HUES48 (cell line): ENCODE data around the gene CLEC17A.
"Not testable (repeated sequence)": the region's sequence is repeated elsewhere in the genome, so short reads cannot be mapped to it uniquely, and the experiment has no call there.

Experiments used
- H3K27ac ChIP-seq: one replicate; pipeline ENCODE4 v1.7.0; 2013; ENCODE audit warnings: low read depth, low read length, inconsistent platforms
- H3K27me3 ChIP-seq: 2 replicates; pipeline ENCODE4 v1.6.1; 2013; ENCODE audit warnings: mild to moderate bottlenecking, low read length; ENCODE audit not compliant: control insufficient read depth, insufficient read depth
- H3K36me3 ChIP-seq: 2 replicates; pipeline ENCODE4 v1.6.1; 2013; ENCODE audit warnings: low read length; ENCODE audit not compliant: control insufficient read depth, insufficient read depth
- H3K4me1 ChIP-seq: 2 replicates; pipeline ENCODE4 v1.6.1; 2013; ENCODE audit warnings: mild to moderate bottlenecking, low read length; ENCODE audit not compliant: control insufficient read depth, insufficient read depth
- H3K4me3 ChIP-seq: 2 replicates; pipeline ENCODE4 v1.5.1; 2013; ENCODE audit warnings: mild to moderate bottlenecking, low read depth, low read length
- H3K9ac ChIP-seq: 2 replicates; pipeline ENCODE4 v1.6.1; 2013; ENCODE audit warnings: mild to moderate bottlenecking, low read depth, low read length, moderate library complexity
- H3K9me3 ChIP-seq: 2 replicates; pipeline ENCODE4 v1.6.1; 2013; ENCODE audit warnings: low read length; ENCODE audit not compliant: control insufficient read depth, insufficient read depth

The CLEC17A gene

DNA sequence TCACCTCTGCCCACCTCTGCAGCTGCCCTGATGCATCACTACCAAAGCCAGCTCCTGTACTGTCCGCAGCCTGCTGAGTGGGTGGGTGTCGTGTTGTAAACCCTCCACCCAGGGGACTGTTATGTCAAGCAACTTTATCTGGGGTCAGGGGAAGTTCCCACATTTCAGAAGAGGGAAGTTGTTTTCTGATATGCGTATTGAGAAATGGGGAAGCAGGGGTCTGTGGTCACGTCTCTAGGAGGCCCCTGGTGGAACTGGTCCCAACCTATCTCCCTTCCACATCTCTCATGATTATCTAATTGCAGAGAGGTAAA is 31.2 kb downstream of the CLEC17A start:
- H3K9ac ChIP-seq, result no peak overlapping the region
- H3K36me3 ChIP-seq, result no peaks in the 10 kb centered on the region
- H3K27me3 ChIP-seq, result no peaks in the 10 kb centered on the region
- H3K4me3 ChIP-seq, result no peak overlapping the region
- no peaks in the 10 kb centered on the region for H3K4me1 ChIP-seq
- H3K27ac ChIP-seq, result no peak overlapping the region
- peaks cover 31% of the 10 kb centered on the region for H3K9me3 ChIP-seq

DNA sequence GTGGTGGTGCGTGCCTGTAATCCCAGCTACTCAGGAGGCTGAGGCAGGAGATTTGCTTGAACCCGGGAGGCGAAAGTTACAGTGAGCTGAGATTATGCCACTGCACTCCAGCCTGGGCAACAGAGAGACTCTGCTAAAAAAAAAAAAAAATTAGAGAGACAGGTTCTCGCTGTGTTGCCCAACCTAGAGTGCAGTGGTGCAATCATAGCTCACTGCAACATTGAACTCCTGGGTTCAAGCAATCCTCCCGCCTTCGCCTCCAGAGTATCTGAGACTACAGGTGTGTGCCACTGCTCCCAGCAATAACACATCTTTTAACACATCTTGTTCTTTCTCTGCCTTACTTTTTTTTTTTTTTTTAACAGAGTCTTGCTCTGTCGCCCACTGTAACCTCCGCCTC is 32.7 kb downstream of the CLEC17A start:
- Histone ChIP-seq H3K9ac (no peak overlapping the region), H3K4me1 (no peaks in the 10 kb centered on the region), H3K27ac (no peak overlapping the region), H3K9me3 (peaks cover 30% of the 10 kb centered on the region), H3K27me3 (no peaks in the 10 kb centered on the region), H3K36me3 (no peaks in the 10 kb centered on the region), H3K4me3 (no peak overlapping the region)

DNA sequence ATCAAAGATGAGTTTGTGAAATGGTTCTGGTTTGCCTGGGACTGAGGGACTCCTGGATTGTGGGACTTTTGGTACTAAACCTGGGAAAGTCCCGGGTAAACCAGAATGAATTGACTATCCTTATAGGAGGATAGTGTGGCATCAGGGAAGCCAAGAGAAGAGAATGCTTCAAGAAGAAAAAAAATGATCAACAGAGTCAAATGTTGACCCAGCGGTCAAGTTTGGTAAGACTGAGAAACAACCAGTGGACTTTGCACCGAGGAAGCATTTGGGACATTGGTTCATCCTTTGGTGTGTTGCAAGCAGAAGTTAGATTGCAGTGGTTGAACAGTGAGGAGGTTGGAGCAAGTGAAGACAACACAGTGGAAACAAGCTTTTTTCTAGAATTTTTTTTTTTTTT is 33.5 kb downstream of the CLEC17A start:
- Histone ChIP-seq H3K9me3 (peaks cover 24% of the 10 kb centered on the region), H3K9ac (no peak overlapping the region), H3K4me1 (no peaks in the 10 kb centered on the region), H3K4me3 (no peak overlapping the region), H3K27ac (no peak overlapping the region), H3K36me3 (no peaks in the 10 kb centered on the region), H3K27me3 (no peaks in the 10 kb centered on the region)

DNA sequence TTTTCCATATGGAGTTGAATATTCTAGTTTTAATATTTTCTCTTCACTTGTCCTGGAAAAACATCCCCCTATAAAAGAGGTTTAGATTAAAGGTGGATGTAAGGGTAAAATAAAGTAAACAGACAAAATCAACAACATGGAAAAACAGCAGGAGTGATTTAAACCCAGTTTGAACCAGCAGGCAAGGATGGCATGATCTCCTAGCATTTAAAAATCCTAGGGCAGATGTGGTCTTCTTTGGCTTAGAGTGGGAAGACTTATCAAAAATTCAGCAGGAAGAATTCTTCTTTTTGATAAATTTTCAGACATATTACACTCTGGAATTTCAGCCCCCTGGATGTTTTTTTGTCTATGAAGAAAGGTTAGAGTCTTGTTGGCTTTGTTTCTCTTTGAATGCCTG is 36.5 kb downstream of the CLEC17A start:
- Histone ChIP-seq H3K9me3 (peaks cover 21% of the 10 kb centered on the region), H3K4me1 (no peaks in the 10 kb centered on the region), H3K27ac (no peak overlapping the region), H3K27me3 (no peaks in the 10 kb centered on the region), H3K36me3 (no peaks in the 10 kb centered on the region), H3K4me3 (no peak overlapping the region), H3K9ac (no peak overlapping the region)

DNA sequence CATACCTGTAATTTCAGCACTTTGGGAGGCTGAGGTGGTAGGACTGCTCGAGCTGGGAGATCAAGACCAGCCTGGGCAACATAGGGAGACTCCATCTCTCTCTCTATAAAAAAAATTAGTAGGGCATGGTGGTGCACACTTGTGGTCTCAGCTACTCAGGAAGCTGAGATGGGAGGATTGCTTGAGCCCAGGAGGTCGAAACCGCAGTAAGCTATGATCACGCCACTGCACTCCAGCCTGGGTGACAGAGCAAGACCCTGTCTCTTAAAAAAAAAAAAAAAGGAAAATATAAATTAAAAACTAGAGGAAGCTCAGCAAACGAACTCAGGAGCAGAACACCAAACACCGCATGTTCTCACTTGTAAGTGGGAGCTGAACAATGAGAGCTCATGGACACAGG is 41.6 kb downstream of the CLEC17A start:
- not testable (repeated sequence) for H3K9ac ChIP-seq, H3K4me3 ChIP-seq, H3K36me3 ChIP-seq, H3K27me3 ChIP-seq, H3K4me1 ChIP-seq, H3K27ac ChIP-seq
- H3K9me3 ChIP-seq, result peaks cover 26% of the 10 kb centered on the region

DNA sequence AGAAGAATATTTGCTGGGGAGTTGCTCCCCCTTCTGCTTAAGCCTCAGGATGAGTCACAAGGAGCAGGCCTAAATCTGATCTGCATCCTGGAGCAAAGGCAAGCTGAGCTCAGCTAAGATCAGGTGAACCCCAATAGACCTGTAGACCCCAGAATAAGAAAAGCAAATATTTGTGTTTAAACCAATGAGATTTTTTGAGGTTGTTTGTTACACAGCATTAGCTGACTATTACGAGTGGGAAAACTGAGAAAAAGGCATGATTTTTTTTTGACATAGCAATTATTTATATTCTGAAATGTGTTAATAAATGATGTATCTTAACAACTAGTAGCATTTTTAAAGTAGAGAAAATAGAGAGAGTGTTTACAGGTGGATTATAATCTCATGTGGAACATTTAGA is 46.7 kb downstream of the CLEC17A start:
- Histone ChIP-seq H3K4me3 (no peak overlapping the region), H3K36me3 (no peaks in the 10 kb centered on the region), H3K27ac (no peak overlapping the region), H3K4me1 (no peaks in the 10 kb centered on the region), H3K9me3 (peaks cover 27% of the 10 kb centered on the region), H3K9ac (no peak overlapping the region), H3K27me3 (no peaks in the 10 kb centered on the region)

DNA sequence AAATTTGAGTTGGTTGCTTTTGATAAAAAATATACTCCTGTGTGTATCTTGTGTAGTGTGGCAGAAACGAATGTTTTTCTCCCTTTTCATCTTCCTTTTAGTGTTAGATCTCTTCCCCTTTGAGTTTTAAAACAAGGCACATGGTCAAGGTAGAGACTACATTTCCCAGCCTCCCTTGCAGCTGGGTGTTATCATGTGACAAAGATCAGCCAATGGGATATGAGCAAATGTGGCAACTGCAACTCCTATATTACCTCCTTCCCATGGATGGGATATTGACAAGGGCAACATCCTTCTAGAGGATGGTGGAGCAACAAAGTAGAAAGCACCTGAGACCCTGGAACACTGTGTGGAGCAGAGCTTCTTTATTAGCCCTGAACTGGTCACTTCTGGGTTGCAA is 49.4 kb downstream of the CLEC17A start:
- Histone ChIP-seq H3K36me3 (no peaks in the 10 kb centered on the region), H3K27me3 (no peaks in the 10 kb centered on the region), H3K9me3 (peaks cover 17% of the 10 kb centered on the region), H3K27ac (no peak overlapping the region), H3K9ac (no peak overlapping the region), H3K4me3 (no peak overlapping the region), H3K4me1 (no peaks in the 10 kb centered on the region)

DNA sequence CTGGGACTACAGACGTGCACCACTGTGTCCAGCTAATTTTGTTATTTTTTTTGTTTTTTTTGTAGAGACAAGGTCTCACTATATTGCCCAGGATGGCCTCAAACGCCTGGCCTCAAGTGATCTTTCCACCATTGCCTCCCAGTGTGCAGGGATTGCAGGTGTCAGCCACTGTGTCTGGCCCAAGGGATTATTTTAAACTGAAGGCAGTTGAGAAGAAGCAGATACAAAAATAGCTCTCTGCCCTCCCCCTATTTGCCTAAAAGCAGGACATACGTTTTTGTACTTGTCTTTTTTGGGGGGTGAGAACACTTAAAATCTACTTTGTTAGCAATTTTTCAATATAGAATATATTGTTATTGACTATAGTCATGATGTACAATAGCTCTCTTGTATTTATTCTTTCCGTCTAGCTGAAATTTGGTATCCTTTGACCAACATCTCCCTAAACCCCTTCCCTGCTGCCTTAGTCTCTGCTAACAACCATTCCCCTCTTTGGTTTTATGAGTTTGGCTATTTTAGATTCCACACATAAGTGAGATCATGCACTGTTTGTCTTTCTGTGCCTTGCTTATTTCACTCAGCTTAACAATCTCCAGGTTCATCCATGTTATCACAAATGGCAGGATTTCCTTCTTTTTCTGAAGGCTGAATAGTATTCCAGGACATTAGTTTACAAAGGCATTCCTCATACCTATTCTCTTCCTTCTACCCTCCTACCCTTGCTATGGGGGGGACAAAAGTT is 56.8 kb downstream of the CLEC17A start:
- Histone ChIP-seq H3K4me1 (no peaks in the 10 kb centered on the region), H3K27ac (no peak overlapping the region), H3K9ac (no peak overlapping the region), H3K36me3 (no peaks in the 10 kb centered on the region), H3K27me3 (no peaks in the 10 kb centered on the region), H3K9me3 (peaks cover 24% of the 10 kb centered on the region), H3K4me3 (no peak overlapping the region)

DNA sequence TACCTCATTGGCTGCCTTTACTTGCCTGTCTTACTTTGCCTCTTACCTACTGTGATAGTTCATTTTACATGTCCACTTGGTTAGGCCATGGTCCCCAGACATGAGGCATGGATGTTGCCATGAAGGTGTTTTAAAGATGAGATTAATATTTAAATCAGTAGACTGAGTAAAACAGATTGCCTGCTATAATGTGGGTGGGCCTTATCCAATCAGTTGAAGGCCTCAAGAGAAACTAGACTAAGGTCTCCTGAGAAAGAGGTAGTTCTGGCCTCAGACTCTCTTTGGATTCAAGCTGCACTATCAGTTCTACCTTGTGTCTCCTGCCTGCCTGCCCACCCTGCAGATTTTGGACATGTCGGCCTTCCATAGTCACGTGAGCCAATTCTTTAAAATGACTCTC is 65.6 kb downstream of the CLEC17A start:
- no peak overlapping the region for H3K9ac ChIP-seq
- H3K36me3 ChIP-seq, result no peaks in the 10 kb centered on the region
- H3K27me3 ChIP-seq, result no peaks in the 10 kb centered on the region
- no peak overlapping the region for H3K27ac ChIP-seq
- peaks cover 28% of the 10 kb centered on the region for H3K9me3 ChIP-seq
- H3K4me3 ChIP-seq, result no peak overlapping the region
- H3K4me1 ChIP-seq, result no peaks in the 10 kb centered on the region

DNA sequence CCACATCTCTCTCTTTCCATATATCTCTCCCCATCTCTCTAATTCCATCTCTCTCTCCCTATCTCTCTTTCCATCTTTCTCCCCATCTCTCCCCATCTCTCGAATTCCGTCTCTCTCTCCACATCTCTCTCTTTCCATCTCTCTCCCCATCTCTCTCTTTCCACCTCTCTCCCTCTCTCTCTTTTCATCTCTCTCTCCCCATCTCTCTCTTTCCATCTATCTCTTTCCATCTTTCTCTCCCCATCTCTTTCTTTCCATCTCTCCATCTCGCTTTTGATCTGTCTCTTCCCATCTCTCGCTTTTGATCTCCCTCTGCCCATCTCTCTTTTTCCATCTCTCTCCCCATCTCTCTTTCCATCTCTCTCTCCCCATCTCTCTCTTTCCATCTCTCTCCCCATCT is 66.1 kb downstream of the CLEC17A start:
- no peaks in the 10 kb centered on the region for H3K36me3 ChIP-seq
- no peak overlapping the region for H3K27ac ChIP-seq
- H3K4me3 ChIP-seq, result no peak overlapping the region
- H3K27me3 ChIP-seq, result no peaks in the 10 kb centered on the region
- H3K9ac ChIP-seq, result no peak overlapping the region
- peaks cover 25% of the 10 kb centered on the region for H3K9me3 ChIP-seq
- H3K4me1 ChIP-seq, result no peaks in the 10 kb centered on the region

DNA sequence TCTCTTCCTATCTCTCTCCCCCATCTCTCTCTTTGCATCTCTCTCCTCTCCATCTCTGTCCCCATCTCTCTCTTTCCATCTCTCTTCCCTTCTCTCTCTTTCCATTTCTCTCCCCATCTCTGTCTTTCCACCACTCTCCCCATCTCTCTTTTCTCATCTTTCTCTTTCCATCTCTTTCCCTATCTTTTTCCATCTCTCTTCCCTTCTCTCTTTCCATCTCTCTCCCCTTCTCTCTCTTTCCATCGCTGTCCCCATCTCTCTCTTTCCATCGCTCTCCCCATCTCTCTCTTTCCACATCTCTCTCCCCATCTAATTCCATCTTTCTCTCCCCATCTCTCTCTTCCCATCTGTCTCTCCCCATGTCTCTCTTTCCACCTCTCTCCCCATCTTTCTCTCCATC is 67.3 kb downstream of the CLEC17A start:
- H3K4me1 ChIP-seq, result no peaks in the 10 kb centered on the region
- no peaks in the 10 kb centered on the region for H3K36me3 ChIP-seq
- no peak overlapping the region for H3K4me3 ChIP-seq
- H3K9me3 ChIP-seq, result peaks cover 15% of the 10 kb centered on the region
- no peak overlapping the region for H3K27ac ChIP-seq
- H3K27me3 ChIP-seq, result no peaks in the 10 kb centered on the region
- no peak overlapping the region for H3K9ac ChIP-seq
